ENCODE measurements around the gene BACE1.

DNA sequence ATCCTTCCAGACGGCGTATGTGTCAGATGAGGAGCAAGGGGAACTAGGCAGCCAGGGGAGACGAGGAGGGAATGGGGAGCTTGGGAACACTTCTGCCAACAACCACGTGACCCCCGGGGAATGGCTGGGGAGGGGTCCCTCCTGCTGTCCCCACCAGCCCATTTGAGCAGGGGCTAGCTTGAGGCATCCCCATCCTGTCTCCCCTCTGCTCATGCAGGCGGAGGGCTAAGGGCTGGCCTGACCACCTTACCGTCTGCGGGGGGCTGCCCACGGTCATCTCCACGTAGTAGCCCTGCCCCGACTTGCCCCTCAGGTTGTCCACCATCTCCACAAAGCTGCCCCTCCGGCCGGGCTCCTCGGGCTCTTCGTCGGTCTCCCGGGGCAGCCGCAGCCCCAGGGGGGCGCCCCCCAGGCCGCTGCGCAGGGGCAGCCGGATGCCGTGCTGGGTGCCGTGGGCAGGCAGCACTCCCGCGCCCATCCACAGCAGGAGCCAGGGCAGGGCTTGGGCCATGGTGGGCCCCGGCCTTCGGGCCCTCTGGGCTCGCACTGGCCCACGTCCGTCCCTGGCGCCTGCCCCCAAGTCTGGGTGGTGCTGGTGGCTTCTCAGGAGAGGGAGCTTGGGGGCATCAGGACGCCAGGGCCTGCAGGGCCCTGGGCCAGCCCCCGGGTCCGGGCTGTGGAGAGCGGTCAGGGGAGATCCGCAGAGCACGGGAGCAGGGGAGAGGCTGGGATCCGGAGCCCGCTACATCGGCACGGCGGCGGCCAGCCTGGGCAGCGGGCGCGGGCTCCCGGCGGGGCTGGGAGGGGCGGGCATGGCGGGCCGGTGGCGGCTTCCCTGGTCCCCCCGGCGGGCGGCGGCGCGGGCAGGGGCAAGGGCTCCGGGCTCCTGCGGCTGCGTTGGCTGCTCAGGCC, 515 bp downstream of the BACE1 start:
- TF ChIP-seq CTCF (conservative IDR thresholded peaks at IDR 0.05; ENCODE audit: low read depth in 2 of 2) (no peak), POLR2AphosphoS5 (IDR thresholded peaks at IDR 0.05; ENCODE audit: low read depth) (no peak), EZH2 (IDR thresholded peaks at IDR 0.05; ENCODE audit: low read depth, unreplicated experiment) (no peak)

All from GM23338 (cell line).